Subcutaneous abdominal adipose tissue (tissue), 5 donors: ENCODE results near the gene MRC1.

Experiments used
- H3K27ac ChIP-seq: one replicate; pipeline ENCODE4 v1.7.0; 2013; ENCODE audit warnings: low read depth, mild to moderate bottlenecking, inconsistent platforms, low read length, moderate library complexity
- H3K27me3 ChIP-seq, 5 donors: one replicate each; pipeline ENCODE4 v1.7.0; 2013; ENCODE audit warnings: low read length in 5 of 5, inconsistent platforms in 1 of 5; ENCODE audit not compliant: control insufficient read depth in 5 of 5, insufficient read depth in 4 of 5
- H3K36me3 ChIP-seq, 5 donors: one replicate each; pipeline ENCODE4 v1.7.0; 2013; ENCODE audit warnings: low read length in 5 of 5; ENCODE audit not compliant: control insufficient read depth in 5 of 5, insufficient read depth in 5 of 5
- H3K4me1 ChIP-seq, 5 donors: one replicate each; pipeline ENCODE4 v1.7.0; 2013; ENCODE audit warnings: low read length in 5 of 5, mild to moderate bottlenecking in 3 of 5, moderate library complexity in 1 of 5; ENCODE audit not compliant: control insufficient read depth in 5 of 5, insufficient read depth in 5 of 5
- H3K4me3 ChIP-seq, 5 donors: one replicate each; pipeline ENCODE4 v1.7.0; 2013; ENCODE audit warnings: low read length in 5 of 5, low read depth in 1 of 5
- H3K9ac ChIP-seq, 5 donors: one replicate each; pipeline ENCODE4 v1.7.0; 2013; ENCODE audit warnings: low read length in 5 of 5, mild to moderate bottlenecking in 4 of 5, moderate library complexity in 3 of 5
- H3K9me3 ChIP-seq, 5 donors: one replicate each; pipeline ENCODE4 v1.7.0; 2013; ENCODE audit warnings: low read length in 5 of 5; ENCODE audit not compliant: control insufficient read depth in 5 of 5
- donor health status: healthy.
- donor health status: healthy.
- donor health status: healthy.
- donor health status: healthy.
- donor health status: healthy.

MRC1 gene

GRCh38 chr10:17782921-17783665 is 26.1 kb upstream of the MRC1 start:
- no peaks in the 10 kb centered on the region for H3K9me3 ChIP-seq
- no peak overlapping the region for H3K27ac ChIP-seq
- no peak overlapping the region for H3K9ac ChIP-seq
- peak overlapping the region in 2 of 5 donors; percentile 11 to 24 for H3K4me3 ChIP-seq
- H3K36me3 ChIP-seq: no peaks in the 10 kb centered on the region
- peaks cover 0 to 18% (median 9%) of the 10 kb centered on the region in 5 donors for H3K4me1 ChIP-seq
- H3K27me3 ChIP-seq: no peaks in the 10 kb centered on the region

- Histone ChIP-seq H3K4me3 (no peak overlapping the region), H3K4me1 (peaks cover 0 to 18% (median 9%) of the 10 kb centered on the region in 5 donors), H3K36me3 (no peaks in the 10 kb centered on the region), H3K9me3 (no peaks in the 10 kb centered on the region), H3K9ac (no peak overlapping the region), H3K27ac (no peak overlapping the region), H3K27me3 (peaks cover 0 to under 1% (median 0%) of the 10 kb centered on the region in 5 donors)
Observed at GRCh38 chr10:17783751-17784150, 25.4 kb upstream of the MRC1 start.

- H3K27ac ChIP-seq: no peak overlapping the region
- no peaks in the 10 kb centered on the region for H3K9me3 ChIP-seq
Observed at GRCh38 chr10:17784688-17785087, 24.5 kb upstream of the MRC1 start.

GRCh38 chr10:17785276-17785930 is 23.7 kb upstream of the MRC1 start:
- no peak overlapping the region for H3K9ac ChIP-seq

More at GRCh38 chr10:17784688-17785087, 24.5 kb upstream of the MRC1 start:
- H3K27me3 ChIP-seq: peaks cover 0 to 3% (median 0%) of the 10 kb centered on the region in 5 donors
- no peak overlapping the region for H3K9ac ChIP-seq
- H3K36me3 ChIP-seq: no peaks in the 10 kb centered on the region
- peaks cover 0 to 16% (median 9%) of the 10 kb centered on the region in 5 donors for H3K4me1 ChIP-seq
- no peak overlapping the region for H3K4me3 ChIP-seq

GRCh38 chr10:17787087-17787961 is 21.8 kb upstream of the MRC1 start:
- no peak overlapping the region for H3K4me3 ChIP-seq
- peaks cover 0 to 14% (median 9%) of the 10 kb centered on the region in 5 donors for H3K4me1 ChIP-seq
- H3K36me3 ChIP-seq: no peaks in the 10 kb centered on the region
- no peak overlapping the region for H3K27ac ChIP-seq
- peaks cover 0 to 3% (median 0%) of the 10 kb centered on the region in 5 donors for H3K27me3 ChIP-seq
- H3K9ac ChIP-seq: no peak overlapping the region
- no peaks in the 10 kb centered on the region for H3K9me3 ChIP-seq

More at GRCh38 chr10:17785276-17785930, 23.7 kb upstream of the MRC1 start:
- H3K27me3 ChIP-seq: peaks cover 0 to 3% (median 0%) of the 10 kb centered on the region in 5 donors
- no peaks in the 10 kb centered on the region for H3K36me3 ChIP-seq
- no peak overlapping the region for H3K4me3 ChIP-seq
- no peaks in the 10 kb centered on the region for H3K9me3 ChIP-seq
- no peak overlapping the region for H3K27ac ChIP-seq
- H3K4me1 ChIP-seq: peaks cover 0 to 14% (median 9%) of the 10 kb centered on the region in 5 donors

GRCh38 chr10:17788646-17789045 is 20.5 kb upstream of the MRC1 start:
- peaks cover 0 to 3% (median 0%) of the 10 kb centered on the region in 5 donors for H3K27me3 ChIP-seq
- H3K9ac ChIP-seq: no peak overlapping the region
- no peak overlapping the region for H3K4me3 ChIP-seq
- peaks cover 0 to 6% (median 3%) of the 10 kb centered on the region in 5 donors for H3K4me1 ChIP-seq
- H3K36me3 ChIP-seq: no peaks in the 10 kb centered on the region
- H3K9me3 ChIP-seq: no peaks in the 10 kb centered on the region
- H3K27ac ChIP-seq: no peak overlapping the region

GRCh38 chr10:17789396-17789795 is 19.8 kb upstream of the MRC1 start:
- Histone ChIP-seq H3K27ac (no peak overlapping the region), H3K27me3 (peaks cover 0 to 3% (median 0%) of the 10 kb centered on the region in 5 donors), H3K36me3 (no peaks in the 10 kb centered on the region), H3K9ac (no peak overlapping the region), H3K4me1 (peaks cover 0 to 5% (median 3%) of the 10 kb centered on the region in 5 donors), H3K9me3 (no peaks in the 10 kb centered on the region), H3K4me3 (no peak overlapping the region)

- Histone ChIP-seq H3K36me3 (no peaks in the 10 kb centered on the region), H3K9ac (no peak overlapping the region), H3K27ac (no peak overlapping the region), H3K9me3 (no peaks in the 10 kb centered on the region), H3K4me1 (peaks cover 0 to 4% (median 0%) of the 10 kb centered on the region in 5 donors), H3K4me3 (no peak overlapping the region), H3K27me3 (peaks cover 0 to 3% (median 0%) of the 10 kb centered on the region in 5 donors)
Observed at GRCh38 chr10:17790651-17791050, 18.5 kb upstream of the MRC1 start.

- no peak overlapping the region for H3K9ac ChIP-seq
- H3K4me1 ChIP-seq: no peaks in the 10 kb centered on the region
- no peaks in the 10 kb centered on the region for H3K36me3 ChIP-seq
- H3K9me3 ChIP-seq: no peaks in the 10 kb centered on the region
- H3K4me3 ChIP-seq: no peak overlapping the region
- peaks cover 0 to 3% (median 0%) of the 10 kb centered on the region in 5 donors for H3K27me3 ChIP-seq
- H3K27ac ChIP-seq: no peak overlapping the region
Observed at GRCh38 chr10:17792991-17793390, 16.2 kb upstream of the MRC1 start.
